ENCODE measurements around the gene HSPB7.
"Not testable (repeated sequence)": the region's sequence is repeated elsewhere in the genome, so short reads cannot be mapped to it uniquely, and the experiment has no call there.

HSPB7 gene

GRCh38 chr1:16055613-16056520 is 38.0 kb upstream of the HSPB7 start:
- intact Hi-C loops (cut with DNase I; ENCODE audit: low total_unique reads): loop anchor here (2.0 kb wide), 1 partner anchor 47 kb away; no protein-coding TSS in a partner anchor

GRCh38 chr1:16054598-16055540 is 37.0 kb upstream of the HSPB7 start:
- no peak for DNase-seq
- TF ChIP-seq CTCF (IDR thresholded peaks at IDR 0.05): no peak
- intact Hi-C loops (cut with DNase I; ENCODE audit: low total_unique reads): no loop called here

More at GRCh38 chr1:16055613-16056520, 38.0 kb upstream of the HSPB7 start:
- no peak overlapping the region for H3K4me3 ChIP-seq
- H3K4me1 ChIP-seq: peaks cover 0 to 10% (median 5%) of the 10 kb centered on the region in 4 donors
- no peaks in the 10 kb centered on the region for H3K9me3 ChIP-seq
- H3K27me3 ChIP-seq: peaks cover 0 to 4% of the 10 kb centered on the region in 2 donors
- no peak overlapping the region for H3K27ac ChIP-seq
- TF ChIP-seq CTCF (IDR thresholded peaks at IDR 0.05): peak; percentile 80 to 84
- no peaks in the 10 kb centered on the region for H3K36me3 ChIP-seq
- DNase-seq: peak; percentile 83 to 87

GRCh38 chr1:16053781-16054502 is 36.1 kb upstream of the HSPB7 start:
- DNase-seq: no peak
- intact Hi-C loops (cut with DNase I; ENCODE audit: low total_unique reads): no loop called here

More at GRCh38 chr1:16054598-16055540, 37.0 kb upstream of the HSPB7 start:
- Histone ChIP-seq H3K4me1 (peaks cover 0 to 10% (median 5%) of the 10 kb centered on the region in 4 donors), H3K27me3 (peaks cover 0 to 4% of the 10 kb centered on the region in 2 donors), H3K36me3 (no peaks in the 10 kb centered on the region), H3K27ac (no peak overlapping the region), H3K4me3 (no peak overlapping the region), H3K9me3 (no peaks in the 10 kb centered on the region)

GRCh38 chr1:16051949-16052348 is 34.1 kb upstream of the HSPB7 start:
- H3K36me3 ChIP-seq; H3K9me3 ChIP-seq; H3K27ac ChIP-seq; H3K4me3 ChIP-seq; DNase-seq; H3K27me3 ChIP-seq; intact Hi-C loops (cut with DNase I; ENCODE audit: low total_unique reads): not testable (repeated sequence)
- H3K4me1 ChIP-seq: peaks cover 0 to 20% (median 14%) of the 10 kb centered on the region in 4 donors

More at GRCh38 chr1:16053781-16054502, 36.1 kb upstream of the HSPB7 start:
- Histone ChIP-seq H3K4me1 (peaks cover 0 to 12% (median 7%) of the 10 kb centered on the region in 4 donors), H3K27ac (no peak overlapping the region), H3K36me3 (no peaks in the 10 kb centered on the region), H3K4me3 (no peak overlapping the region), H3K27me3 (peaks cover 0 to 4% of the 10 kb centered on the region in 2 donors), H3K9me3 (no peaks in the 10 kb centered on the region)
- no peak for TF ChIP-seq CTCF (IDR thresholded peaks at IDR 0.05)

- no peak for DNase-seq
- no peak for TF ChIP-seq CTCF (IDR thresholded peaks at IDR 0.05)
- Histone ChIP-seq H3K27me3 (no peaks in the 10 kb centered on the region), H3K4me1 (peaks cover 0 to 16% (median 11%) of the 10 kb centered on the region in 4 donors), H3K27ac (no peak overlapping the region), H3K4me3 (no peak overlapping the region), H3K36me3 (no peaks in the 10 kb centered on the region), H3K9me3 (no peaks in the 10 kb centered on the region)
- intact Hi-C loops (cut with DNase I; ENCODE audit: low total_unique reads): no loop called here
Observed at GRCh38 chr1:16051039-16051438, 33.2 kb upstream of the HSPB7 start.
